ENCODE results near the gene PPP3CA.

Gene PPP3CA

GRCh38 chr4:100982345-100982744 lies 365.0 kb downstream of the PPP3CA start:
- TF ChIP-seq, protein P1, sequence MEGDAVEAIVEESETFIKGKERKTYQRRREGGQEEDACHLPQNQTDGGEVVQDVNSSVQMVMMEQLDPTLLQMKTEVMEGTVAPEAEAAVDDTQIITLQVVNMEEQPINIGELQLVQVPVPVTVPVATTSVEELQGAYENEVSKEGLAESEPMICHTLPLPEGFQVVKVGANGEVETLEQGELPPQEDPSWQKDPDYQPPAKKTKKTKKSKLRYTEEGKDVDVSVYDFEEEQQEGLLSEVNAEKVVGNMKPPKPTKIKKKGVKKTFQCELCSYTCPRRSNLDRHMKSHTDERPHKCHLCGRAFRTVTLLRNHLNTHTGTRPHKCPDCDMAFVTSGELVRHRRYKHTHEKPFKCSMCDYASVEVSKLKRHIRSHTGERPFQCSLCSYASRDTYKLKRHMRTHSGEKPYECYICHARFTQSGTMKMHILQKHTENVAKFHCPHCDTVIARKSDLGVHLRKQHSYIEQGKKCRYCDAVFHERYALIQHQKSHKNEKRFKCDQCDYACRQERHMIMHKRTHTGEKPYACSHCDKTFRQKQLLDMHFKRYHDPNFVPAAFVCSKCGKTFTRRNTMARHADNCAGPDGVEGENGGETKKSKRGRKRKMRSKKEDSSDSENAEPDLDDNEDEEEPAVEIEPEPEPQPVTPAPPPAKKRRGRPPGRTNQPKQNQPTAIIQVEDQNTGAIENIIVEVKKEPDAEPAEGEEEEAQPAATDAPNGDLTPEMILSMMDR (IDR thresholded peaks at IDR 0.05), result no peak

GRCh38 chr4:100981447-100982204 lies 365.7 kb downstream of the PPP3CA start:
- TF ChIP-seq, protein P1 (IDR thresholded peaks at IDR 0.05), result no peak

- TF ChIP-seq, protein P1 (IDR thresholded peaks at IDR 0.05), result no peak
Observed at GRCh38 chr4:100979736-100980135, 367.6 kb downstream of the PPP3CA start.

DNA sequence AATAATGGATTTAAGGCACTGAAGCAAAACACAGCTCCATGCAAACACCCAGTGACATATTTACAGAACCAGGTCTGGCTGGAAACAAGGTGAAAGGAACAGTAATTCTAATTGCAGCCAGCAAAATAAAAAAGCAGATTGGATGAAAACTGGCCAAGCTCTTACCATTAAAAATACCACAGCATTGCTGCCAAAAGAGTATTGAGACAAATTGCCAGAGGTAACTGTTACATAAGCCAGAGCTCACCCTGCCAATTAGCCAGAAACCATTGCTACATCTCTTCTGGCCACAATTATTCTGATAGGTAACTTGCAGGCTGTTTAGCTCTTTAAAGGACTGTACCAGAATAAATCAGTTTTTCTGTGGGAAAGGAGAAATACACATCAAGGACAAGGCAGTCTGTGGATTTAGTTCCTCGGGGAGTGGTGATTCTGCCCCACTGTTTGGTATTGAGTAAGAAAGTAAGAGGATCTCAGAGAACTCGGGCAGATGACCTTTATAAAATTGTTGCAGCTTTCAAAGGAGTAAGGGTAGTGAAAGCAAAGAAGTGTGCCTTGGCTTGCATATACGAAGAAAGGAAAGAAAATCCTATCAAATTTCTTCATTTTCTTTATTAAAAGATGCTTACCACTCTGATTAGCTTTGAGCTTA lies 369.5 kb downstream of the PPP3CA start:
- TF ChIP-seq, protein P1 (IDR thresholded peaks at IDR 0.05), result no peak

GRCh38 chr4:100977274-100977673 lies 370.1 kb downstream of the PPP3CA start:
- TF ChIP-seq, protein P1 (IDR thresholded peaks at IDR 0.05), result no peak
